ENCODE results near the gene SLC12A5.

DNA sequence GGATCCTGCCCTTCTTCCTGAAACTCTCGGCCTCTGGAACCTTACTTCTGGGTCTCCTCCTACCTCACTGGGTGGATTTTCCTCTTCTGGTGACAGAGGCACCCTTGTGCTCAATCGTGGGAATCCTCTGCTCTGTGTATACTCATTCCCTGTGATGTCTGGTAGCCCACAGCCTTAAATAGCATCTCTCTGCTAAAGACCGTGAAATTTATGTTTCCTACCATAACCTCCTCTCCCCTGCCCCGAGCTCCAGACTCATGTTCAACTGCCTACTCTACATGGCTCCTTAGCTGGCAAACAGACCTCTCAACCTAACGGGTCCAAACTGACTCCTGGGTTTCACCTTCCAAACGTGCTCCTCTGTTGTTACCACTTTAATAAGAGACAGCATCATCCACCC, 10.4 kb upstream of the SLC12A5 start:
- TF ChIP-seq POLR2AphosphoS5 (IDR thresholded peaks at IDR 0.05; ENCODE audit: low read depth, low read length), result no peak
- no peak for TF ChIP-seq TAF1 (IDR thresholded peaks at IDR 0.05; ENCODE audit: borderline replicate concordance, insufficient read depth, low read length)
- TF ChIP-seq SIN3A (IDR thresholded peaks at IDR 0.05; ENCODE audit: borderline replicate concordance, insufficient read depth, low read length), result no peak
- TF ChIP-seq, protein P1, sequence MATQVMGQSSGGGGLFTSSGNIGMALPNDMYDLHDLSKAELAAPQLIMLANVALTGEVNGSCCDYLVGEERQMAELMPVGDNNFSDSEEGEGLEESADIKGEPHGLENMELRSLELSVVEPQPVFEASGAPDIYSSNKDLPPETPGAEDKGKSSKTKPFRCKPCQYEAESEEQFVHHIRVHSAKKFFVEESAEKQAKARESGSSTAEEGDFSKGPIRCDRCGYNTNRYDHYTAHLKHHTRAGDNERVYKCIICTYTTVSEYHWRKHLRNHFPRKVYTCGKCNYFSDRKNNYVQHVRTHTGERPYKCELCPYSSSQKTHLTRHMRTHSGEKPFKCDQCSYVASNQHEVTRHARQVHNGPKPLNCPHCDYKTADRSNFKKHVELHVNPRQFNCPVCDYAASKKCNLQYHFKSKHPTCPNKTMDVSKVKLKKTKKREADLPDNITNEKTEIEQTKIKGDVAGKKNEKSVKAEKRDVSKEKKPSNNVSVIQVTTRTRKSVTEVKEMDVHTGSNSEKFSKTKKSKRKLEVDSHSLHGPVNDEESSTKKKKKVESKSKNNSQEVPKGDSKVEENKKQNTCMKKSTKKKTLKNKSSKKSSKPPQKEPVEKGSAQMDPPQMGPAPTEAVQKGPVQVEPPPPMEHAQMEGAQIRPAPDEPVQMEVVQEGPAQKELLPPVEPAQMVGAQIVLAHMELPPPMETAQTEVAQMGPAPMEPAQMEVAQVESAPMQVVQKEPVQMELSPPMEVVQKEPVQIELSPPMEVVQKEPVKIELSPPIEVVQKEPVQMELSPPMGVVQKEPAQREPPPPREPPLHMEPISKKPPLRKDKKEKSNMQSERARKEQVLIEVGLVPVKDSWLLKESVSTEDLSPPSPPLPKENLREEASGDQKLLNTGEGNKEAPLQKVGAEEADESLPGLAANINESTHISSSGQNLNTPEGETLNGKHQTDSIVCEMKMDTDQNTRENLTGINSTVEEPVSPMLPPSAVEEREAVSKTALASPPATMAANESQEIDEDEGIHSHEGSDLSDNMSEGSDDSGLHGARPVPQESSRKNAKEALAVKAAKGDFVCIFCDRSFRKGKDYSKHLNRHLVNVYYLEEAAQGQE (IDR thresholded peaks at IDR 0.05; ENCODE audit: insufficient read depth in 1 of 2, low read depth in 2 of 2, low read length in 2 of 2), result no peak
